Kidney (tissue), 14 donors: Measurements from ENCODE around the gene ARRDC5. TPM values are rescaled to one million over a fixed set of nuclear protein-coding genes. Genes with fewer than 3 reads are reported as not detected.
A peak's percentile ranks its signal among the peaks of the same experiment; 100 is the strongest.
"Not testable (repeated sequence)": the region's sequence is repeated elsewhere in the genome, so short reads cannot be mapped to it uniquely, and the experiment has no call there.

Experiments
- DNase-seq, 5 donors: peaks; one replicate each; pipeline ENCODE4 v3.0.0-alpha.2; 2013 to 2020
- FAIRE-seq: peaks from 2 replicates; lab custom pipeline; 2012; peaks lifted over from hg19 to GRCh38; lab: Jason Lieb, UNC
- H3K27ac ChIP-seq, 2 donors: one replicate each; pipeline ENCODE4 v1.7.0; 2013; ENCODE audit warnings: low read depth in 2 of 2, low read length in 2 of 2, inconsistent platforms in 1 of 2
- H3K27me3 ChIP-seq: one replicate; pipeline ENCODE4 v1.7.1; 2013; ENCODE audit warnings: low read length, inconsistent platforms; ENCODE audit not compliant: control insufficient read depth, insufficient read depth
- H3K36me3 ChIP-seq, 3 donors: one replicate each; pipeline versions ENCODE4 v1.7.0 to v1.7.1; 2013; ENCODE audit warnings: low read length in 3 of 3, control low read depth in 1 of 3, inconsistent platforms in 1 of 3; ENCODE audit not compliant: insufficient read depth in 3 of 3, control insufficient read depth in 2 of 3
- H3K4me1 ChIP-seq, 3 donors: one replicate each; pipeline versions ENCODE4 v1.7.0 to v1.7.1; 2013; ENCODE audit warnings: low read length in 3 of 3, inconsistent platforms in 1 of 3, low read depth in 1 of 3; ENCODE audit not compliant: control insufficient read depth in 2 of 3, insufficient read depth in 2 of 3
- H3K4me3 ChIP-seq, 3 donors: one replicate each; pipeline versions ENCODE4 v1.7.0 to v1.8.1; 2013; ENCODE audit warnings: low read length in 3 of 3, control low read depth in 1 of 3, inconsistent platforms in 1 of 3
- H3K9ac ChIP-seq, 3 donors: one replicate each; pipeline versions ENCODE4 v1.7.0 to v1.7.1; 2013; ENCODE audit warnings: low read length in 3 of 3, control low read depth in 1 of 3, inconsistent platforms in 1 of 3
- H3K9me3 ChIP-seq, 3 donors: one replicate each; pipeline versions ENCODE4 v1.7.0 to v1.7.1; 2013; ENCODE audit warnings: low read length in 3 of 3, control low read depth in 1 of 3, inconsistent platforms in 1 of 3; ENCODE audit not compliant: control insufficient read depth in 2 of 3, insufficient read depth in 1 of 3
- CTCF ChIP-seq: IDR thresholded peaks from 3 replicates; pipeline ENCODE4 v1.5.1; 2012; ENCODE audit warnings: mild to moderate bottlenecking, moderate library complexity, borderline replicate concordance; ENCODE audit not compliant: insufficient read depth; ENCODE audit errors: extremely low read depth
- intact Hi-C: fragments of 100-400 bp; cut with DNase I; formaldehyde crosslinking; loops from one replicate; pipeline ENCODE4 v1.11.1; 2022
- polyA plus RNA-seq: library from polyadenylated mRNA; stranded (reverse); fragments of 350-450 nt; fragmentation: Illumina TruSeq; extraction: RNeasy Lipid Tissue Mini Kit (QIAGEN cat#74804); gene quantifications from one replicate; pipeline ENCODE4 v1.2.3, GENCODE V29; 2014; ENCODE audit warnings: low read depth, low replicate concordance; ENCODE audit not compliant: insufficient read depth
- total RNA-seq: library from RNA; stranded (reverse); fragmentation: NEBNext Ultra II Directional; extraction: Animal tissue kit (Norgen Biotek cat#: 25700); gene quantifications from one replicate; pipeline ENCODE4 v1.2.1, GENCODE V29; 2021
- donor health status: control.
- donor health status: control.
- donor health status: control.
- donor health status: control.
- donor health status: control.
- donor health status: DM: yes; HTN: yes; CAD: no.
- donor health status: Normal renal cell carcinoma (clear cell type).

ARRDC5 gene
- total and polyA plus RNA-seq, 2 donors from 2014 or later, result 1.4 TPM; not detected in 1

GRCh38 chr19:4897146-4897545 is 5.5 kb downstream of the ARRDC5 start:
- TF ChIP-seq CTCF, result no peak
- Histone ChIP-seq H3K4me3 (no peak overlapping the region), H3K27me3 (no peaks in the 10 kb centered on the region), H3K9ac (no peak overlapping the region), H3K9me3 (no peaks in the 10 kb centered on the region), H3K36me3 (no peaks in the 10 kb centered on the region), H3K27ac (no peak overlapping the region), H3K4me1 (no peaks in the 10 kb centered on the region)
- peak in 4 of 5 donors; percentile 16 to 41 (median 34) for DNase-seq
- intact Hi-C loops, result no loop called here
- no peak for FAIRE-seq

GRCh38 chr19:4896372-4896771 is 6.3 kb downstream of the ARRDC5 start:
- no peak for TF ChIP-seq CTCF
- Histone ChIP-seq H3K4me3 (no peak overlapping the region), H3K36me3 (no peaks in the 10 kb centered on the region), H3K9ac (no peak overlapping the region), H3K27me3 (no peaks in the 10 kb centered on the region), H3K9me3 (no peaks in the 10 kb centered on the region), H3K27ac (no peak overlapping the region), H3K4me1 (no peaks in the 10 kb centered on the region)
- peak in 1 of 5 donors; percentile 76 for DNase-seq
- no peak for FAIRE-seq
- intact Hi-C loops, result no loop called here

- H3K36me3 ChIP-seq, H3K27ac ChIP-seq, H3K9ac ChIP-seq, FAIRE-seq, intact Hi-C loops, H3K4me3 ChIP-seq, DNase-seq, H3K9me3 ChIP-seq, H3K4me1 ChIP-seq, H3K27me3 ChIP-seq: not testable (repeated sequence)
Observed at GRCh38 chr19:4892962-4893361, 9.7 kb downstream of the ARRDC5 start.

GRCh38 chr19:4891066-4891465 is 11.6 kb downstream of the ARRDC5 start:
- Histone ChIP-seq H3K4me3 (no peak overlapping the region), H3K36me3 (no peaks in the 10 kb centered on the region), H3K27ac (no peak overlapping the region), H3K9me3 (no peaks in the 10 kb centered on the region), H3K27me3 (no peaks in the 10 kb centered on the region), H3K4me1 (no peaks in the 10 kb centered on the region), H3K9ac (no peak overlapping the region)
- intact Hi-C loops, result no loop called here
- TF ChIP-seq CTCF, result no peak
- DNase-seq (no peak), FAIRE-seq (no peak)
